K562 (cell line): ENCODE measurements around the gene OTOL1.

Experiments
- FOSL1 ChIP-seq: fragments of 200-800 bp; sonication (Bioruptor generic); conservative IDR thresholded peaks from 2 replicates; pipeline ENCODE4 v1.6.1; 2016; ENCODE audit warnings: missing genetic modification characterization, missing compliant biosample characterization
- PHF21A ChIP-seq: fragments of 450-650 bp; IDR thresholded peaks from 2 replicates; pipeline ENCODE4 v1.6.1; 2017; ENCODE audit warnings: low read depth, borderline replicate concordance
- TAL1 ChIP-seq: fragments of 450-650 bp; IDR thresholded peaks from 2 replicates; pipeline ENCODE4 v1.6.1; 2016; ENCODE audit warnings: mild to moderate bottlenecking

GRCh38 chr3:161475905-161476304 lies 20.7 kb upstream of the OTOL1 start:
- TF ChIP-seq PHF21A (no peak), TAL1 (no peak), FOSL1 (no peak)
